Activated naive CD8-positive, alpha-beta T cell treated with anti-CD3 and anti-CD28 coated beads, Interleukin-2, amount 10 ng/mL, durations not matched to agents 7 days and 5 days (primary cell): ENCODE data around the gene SPEM1. TPM values are rescaled to one million over a fixed set of nuclear protein-coding genes. Genes with fewer than 3 reads are reported as not detected.
"Not testable (repeated sequence)": the region's sequence is repeated elsewhere in the genome, so short reads cannot be mapped to it uniquely, and the experiment has no call there.

Experiments
- ATAC-seq: fragments of 150-1000 bp; cut with Tn5 transposase; one replicate; pipeline ENCODE4 v1.10.0; 2021; ENCODE audit warnings: low read depth, moderate library complexity
- POLR2A ChIA-PET: fragments of 350-600 bp; sonication (Branson Sonifier 250); formaldehyde crosslinking; loops from one replicate; lab custom pipeline; 2021; ENCODE audit warnings: antibody characterized with exemption; lab: Charles Lee
- DNase-seq: peaks from one replicate; pipeline ENCODE4 v3.0.0; 2021
- H3K27ac Mint-ChIP-seq: one replicate; pipeline ENCODE4 v1.8.0; 2022; ENCODE audit warnings: mild to moderate bottlenecking, mixed read lengths
- H3K27me3 Mint-ChIP-seq: one replicate; pipeline ENCODE4 v1.8.0; 2022; ENCODE audit warnings: mild to moderate bottlenecking, moderate library complexity, mixed read lengths
- H3K36me3 Mint-ChIP-seq: one replicate; pipeline ENCODE4 v1.8.0; 2021; ENCODE audit warnings: mild to moderate bottlenecking, mixed read lengths
- H3K4me1 Mint-ChIP-seq: one replicate; pipeline ENCODE4 v1.8.0; 2021; ENCODE audit warnings: mixed read lengths
- H3K4me3 Mint-ChIP-seq: one replicate; pipeline ENCODE4 v1.8.0; 2022; ENCODE audit warnings: mild to moderate bottlenecking, moderate library complexity, mixed read lengths
- H3K9me3 Mint-ChIP-seq: one replicate; pipeline ENCODE4 v1.8.0; 2021; ENCODE audit warnings: mixed read lengths
- total RNA-seq, 2 experiments: library from RNA; stranded (reverse); gene quantifications; one replicate each; pipeline ENCODE4 v1.2.3, GENCODE V29; 2021

SPEM1 gene
- total RNA-seq, 2 experiments from 2014 or later, result not detected

GRCh38 chr17:7463372-7463846, 43.3 kb downstream of the SPEM1 start:
- no peaks in the 10 kb centered on the region for H3K27me3 Mint-ChIP-seq
- peaks cover 26% of the 10 kb centered on the region for H3K36me3 Mint-ChIP-seq
- DNase-seq (no peak), ATAC-seq (peak; percentile 10)
- no peaks in the 10 kb centered on the region for H3K9me3 Mint-ChIP-seq
- H3K4me3 Mint-ChIP-seq, result no peak overlapping the region
- peaks cover 11% of the 10 kb centered on the region for H3K4me1 Mint-ChIP-seq
- POLR2A ChIA-PET, result interaction anchor here (0.5 to 2.8 kb wide), 4 partner anchors 12 to 64 kb away, joined by 3 to 15 read pairs (median 4); partner anchors contain the start of gene POLR2A
- H3K27ac Mint-ChIP-seq, result no peak overlapping the region

GRCh38 chr17:7464081-7464480, 44.0 kb downstream of the SPEM1 start:
- H3K4me3 Mint-ChIP-seq, result no peak overlapping the region
- peaks cover 7% of the 10 kb centered on the region for H3K4me1 Mint-ChIP-seq
- H3K36me3 Mint-ChIP-seq, result peaks cover 24% of the 10 kb centered on the region
- POLR2A ChIA-PET, result interaction anchor here (0.5 to 1.9 kb wide), 2 partner anchors 12 to 64 kb away, joined by 3 to 6 read pairs; no protein-coding TSS in a partner anchor
- H3K9me3 Mint-ChIP-seq, result no peaks in the 10 kb centered on the region
- H3K27ac Mint-ChIP-seq, result no peak overlapping the region
- H3K27me3 Mint-ChIP-seq, result no peaks in the 10 kb centered on the region
- no peak for ATAC-seq
- DNase-seq, result no peak

DNA sequence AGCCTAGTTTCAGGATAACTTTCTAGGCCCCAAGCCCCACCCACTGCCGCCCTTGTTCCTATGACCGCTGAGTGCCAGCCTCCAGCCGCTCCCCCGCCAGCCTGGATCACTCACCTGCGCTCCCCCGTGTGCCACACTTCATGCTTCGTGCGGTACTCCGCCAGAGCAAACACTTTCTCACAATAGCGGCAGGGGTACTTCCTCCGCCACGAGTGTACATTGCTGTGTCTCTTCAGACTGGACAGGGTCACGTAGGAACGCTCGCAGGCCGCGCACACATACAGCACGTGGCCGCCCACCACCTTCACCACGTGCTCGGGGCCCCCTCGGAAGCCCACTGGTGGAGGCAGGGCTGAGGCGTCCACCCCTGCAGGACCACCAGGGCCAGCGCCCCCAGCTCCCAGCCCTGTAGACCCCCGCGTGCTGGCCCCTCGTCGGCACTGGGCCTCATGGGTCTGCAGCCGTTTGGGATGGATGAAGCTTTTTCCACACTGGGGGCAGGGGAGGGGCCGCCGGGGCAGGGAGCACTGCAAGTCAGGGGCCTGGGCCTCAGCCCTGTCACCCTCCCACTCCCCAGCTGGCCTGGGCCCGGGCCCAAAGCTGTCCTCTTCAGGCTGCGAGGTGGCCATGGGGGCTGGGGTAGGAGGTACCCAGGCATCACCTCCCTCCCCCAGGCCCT, 45.6 kb downstream of the SPEM1 start:
- Mint-ChIP-seq H3K9me3 (no peaks in the 10 kb centered on the region), H3K36me3 (peaks cover 17% of the 10 kb centered on the region), H3K27ac (no peak overlapping the region), H3K27me3 (no peaks in the 10 kb centered on the region), H3K4me1 (peaks cover 4% of the 10 kb centered on the region), H3K4me3 (no peak overlapping the region)
- no peak for DNase-seq
- ATAC-seq, result no peak
- POLR2A ChIA-PET, result interaction anchor here (0.7 to 3.6 kb wide), 2 partner anchors 11 to 373 kb away, joined by 3 to 18 read pairs; no protein-coding TSS in a partner anchor

DNA sequence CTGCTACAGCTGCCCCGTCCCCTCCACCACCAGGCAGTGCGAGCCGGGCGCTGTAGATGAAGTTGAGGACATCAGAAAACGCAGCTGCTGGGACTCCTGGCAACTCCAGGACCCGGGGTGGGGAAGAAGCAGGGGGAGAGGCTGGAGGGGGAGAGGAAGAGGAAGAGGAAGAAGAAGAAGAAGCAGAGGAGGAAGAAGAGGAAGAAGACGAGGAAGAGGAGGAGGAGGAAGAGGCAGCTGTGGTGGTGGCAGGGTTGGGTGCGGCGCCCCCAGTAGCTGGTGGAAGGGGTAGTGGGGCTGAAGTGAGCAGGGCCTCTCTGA, 46.2 kb downstream of the SPEM1 start:
- Mint-ChIP-seq H3K9me3 (no peaks in the 10 kb centered on the region), H3K36me3 (peaks cover 14% of the 10 kb centered on the region), H3K4me3 (no peak overlapping the region), H3K4me1 (peaks cover 5% of the 10 kb centered on the region), H3K27ac (no peak overlapping the region), H3K27me3 (no peaks in the 10 kb centered on the region)
- ATAC-seq (no peak), DNase-seq (no peak)
- POLR2A ChIA-PET, result interaction anchor here (3.6 kb wide), 1 partner anchor 10 kb away, joined by 18 read pairs; no protein-coding TSS in a partner anchor

DNA sequence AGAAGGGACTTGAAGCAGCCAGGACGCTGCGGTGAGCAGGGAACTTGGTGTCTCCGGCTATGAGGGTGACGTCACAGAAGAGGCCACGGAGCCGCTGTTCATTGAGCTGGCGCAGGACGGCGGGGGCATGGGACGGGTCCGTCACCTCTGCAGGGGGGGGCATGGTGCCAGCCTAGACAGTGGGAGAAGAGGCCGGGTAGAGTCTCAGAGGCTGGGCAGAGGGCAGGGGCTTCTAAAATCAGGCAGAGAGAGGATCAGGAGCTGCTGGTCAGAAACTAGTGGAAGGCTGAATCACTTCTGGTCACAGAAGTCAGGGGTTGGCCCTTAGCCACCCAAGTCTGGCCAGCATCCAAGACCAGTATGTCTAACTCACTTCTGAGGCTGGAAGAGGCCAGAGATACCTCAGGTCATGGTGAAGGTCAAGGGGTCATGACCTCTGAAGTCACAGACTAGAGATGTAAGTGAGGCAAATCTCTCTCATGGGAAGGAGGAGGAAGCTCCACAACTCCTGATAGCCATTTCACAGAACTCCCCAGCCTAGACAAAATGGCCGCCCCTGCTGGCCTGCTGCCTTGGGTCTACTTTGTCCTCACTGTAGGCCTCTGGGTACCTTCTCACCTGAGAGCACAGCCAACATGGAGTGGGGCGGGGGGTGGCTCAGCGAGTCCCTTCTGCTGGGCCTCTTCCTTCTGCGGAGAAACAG, 46.7 kb downstream of the SPEM1 start:
- POLR2A ChIA-PET, result interaction anchor here (3.6 kb wide), 1 partner anchor 10 kb away, joined by 18 read pairs; no protein-coding TSS in a partner anchor
- Mint-ChIP-seq H3K4me3 (no peak overlapping the region), H3K27me3 (no peaks in the 10 kb centered on the region), H3K4me1 (peaks cover 10% of the 10 kb centered on the region), H3K9me3 (no peaks in the 10 kb centered on the region), H3K27ac (peak overlapping the region; percentile 48), H3K36me3 (peaks cover 12% of the 10 kb centered on the region)
- ATAC-seq, result no peak
- DNase-seq, result no peak

- Mint-ChIP-seq H3K4me3 (no peak overlapping the region), H3K36me3 (peaks cover 10% of the 10 kb centered on the region), H3K4me1 (peaks cover 14% of the 10 kb centered on the region), H3K27me3 (no peaks in the 10 kb centered on the region), H3K9me3 (no peaks in the 10 kb centered on the region), H3K27ac (peak overlapping the region; percentile 48)
- POLR2A ChIA-PET, result interaction anchor here (0.7 to 3.6 kb wide), 2 partner anchors 9 to 12 kb away, joined by 3 to 18 read pairs; no protein-coding TSS in a partner anchor
- no peak for DNase-seq
- no peak for ATAC-seq
Measured at GRCh38 chr17:7467498-7467897, 47.4 kb downstream of the SPEM1 start.

GRCh38 chr17:7468290-7468689, 48.2 kb downstream of the SPEM1 start:
- POLR2A ChIA-PET, result interaction anchor here (1.1 to 3.6 kb wide), 2 partner anchors 8 to 12 kb away, joined by 3 to 18 read pairs; no protein-coding TSS in a partner anchor
- Mint-ChIP-seq H3K27ac (no peak overlapping the region), H3K4me1 (peaks cover 20% of the 10 kb centered on the region), H3K27me3 (no peaks in the 10 kb centered on the region), H3K9me3 (no peaks in the 10 kb centered on the region), H3K4me3 (no peak overlapping the region), H3K36me3 (peaks cover 8% of the 10 kb centered on the region)
- no peak for ATAC-seq
- no peak for DNase-seq

- ATAC-seq, result no peak
- no peak overlapping the region for H3K27ac Mint-ChIP-seq
- POLR2A ChIA-PET, result interaction anchor here (1.1 kb wide), 1 partner anchor 12 kb away, joined by 3 read pairs; no protein-coding TSS in a partner anchor
Measured at GRCh38 chr17:7468804-7469389, 48.8 kb downstream of the SPEM1 start.

DNA sequence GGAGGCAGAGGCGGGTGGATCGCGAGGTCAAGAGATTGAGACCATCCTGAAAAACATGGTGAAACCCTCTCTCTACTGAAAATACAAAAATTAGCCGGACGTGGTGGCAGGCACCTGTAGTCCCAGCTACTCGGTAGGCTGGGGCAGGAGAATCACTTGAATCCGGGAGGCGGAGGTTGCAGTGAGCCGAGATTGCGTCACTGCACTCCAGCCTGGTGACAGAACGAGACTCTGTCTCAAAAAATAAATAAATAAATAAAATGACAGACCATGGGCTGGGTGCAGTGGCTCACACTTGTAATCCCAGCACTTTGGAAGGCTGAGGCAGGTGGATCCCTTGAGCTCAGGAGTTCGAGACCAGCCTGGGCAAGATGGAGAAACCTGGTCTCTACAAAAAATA, 49.7 kb downstream of the SPEM1 start:
- not testable (repeated sequence) for H3K9me3 Mint-ChIP-seq, H3K27ac Mint-ChIP-seq, ATAC-seq, H3K36me3 Mint-ChIP-seq, H3K27me3 Mint-ChIP-seq, H3K4me3 Mint-ChIP-seq, DNase-seq
- POLR2A ChIA-PET, result interaction anchor here (2.3 kb wide), 1 partner anchor 10 kb away, joined by 7 read pairs; the partner anchor contains the start of gene ZBTB4
- peaks cover 20% of the 10 kb centered on the region for H3K4me1 Mint-ChIP-seq

More at GRCh38 chr17:7468804-7469389, 48.8 kb downstream of the SPEM1 start:
- Mint-ChIP-seq H3K9me3 (no peaks in the 10 kb centered on the region), H3K27me3 (no peaks in the 10 kb centered on the region), H3K36me3 (peaks cover 8% of the 10 kb centered on the region), H3K4me3 (no peak overlapping the region), H3K4me1 (peaks cover 20% of the 10 kb centered on the region)
- DNase-seq, result no peak

DNA sequence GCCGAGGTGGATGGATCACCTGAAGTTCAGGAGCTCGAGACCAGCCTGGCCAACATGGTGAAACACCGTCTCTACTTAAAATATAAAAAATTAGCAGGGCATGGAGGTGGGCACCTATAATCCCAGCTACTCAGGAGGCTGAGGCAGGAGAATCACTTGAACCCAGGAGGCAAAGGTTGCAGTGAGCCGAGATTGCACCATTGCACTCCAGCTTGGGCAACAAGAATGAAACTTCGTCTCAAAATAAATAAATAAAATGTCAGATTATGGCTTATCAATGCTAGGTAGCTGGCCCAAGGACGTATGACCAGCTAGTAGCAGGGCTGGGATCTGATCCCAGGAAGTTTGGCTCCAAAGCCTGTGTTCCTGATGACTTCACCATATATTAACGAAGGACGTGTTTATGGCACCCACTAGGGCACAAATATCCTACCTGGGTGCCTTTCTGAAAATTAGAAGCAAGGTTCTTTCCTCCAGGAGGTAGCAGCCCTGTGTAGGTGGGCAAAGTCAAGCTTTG, 50.4 kb downstream of the SPEM1 start:
- H3K36me3 Mint-ChIP-seq, DNase-seq, ATAC-seq, H3K4me3 Mint-ChIP-seq, H3K9me3 Mint-ChIP-seq, H3K27me3 Mint-ChIP-seq, H3K27ac Mint-ChIP-seq: not testable (repeated sequence)
- peaks cover 20% of the 10 kb centered on the region for H3K4me1 Mint-ChIP-seq
- POLR2A ChIA-PET, result interaction anchor here (1.0 to 2.3 kb wide), 3 partner anchors 9 to 14 kb away, joined by 4 to 11 read pairs (median 7); partner anchors contain the start of genes POLR2A and ZBTB4
